DND-41 (cell line): Measurements from ENCODE around the gene FAM78A.

Experiments
- CTCF ChIP-seq: IDR thresholded peaks from 2 replicates; pipeline ENCODE4 v1.5.1; 2012; ENCODE audit warnings: borderline replicate concordance, low read length, moderate library complexity, mild to moderate bottlenecking; ENCODE audit not compliant: poor library complexity, severe bottlenecking; ENCODE audit errors: extremely low read depth
- EZH2 ChIP-seq: IDR thresholded peaks from 3 replicates; pipeline ENCODE4 v1.6.1; 2012; ENCODE audit warnings: borderline replicate concordance, low read depth, mild to moderate bottlenecking, moderate library complexity, low read length, inconsistent platforms; ENCODE audit not compliant: severe bottlenecking

- TF ChIP-seq CTCF (no peak), EZH2 (no peak)
Measured at GRCh38 chr9:131217331-131218031, 58.8 kb downstream of the FAM78A start.
